Hepatic stellate cell (primary cell): Measurements from ENCODE around the gene DDR2.

Experiments used
- DNase-seq: peaks from one replicate; pipeline ENCODE4 v3.0.0; 2011; ENCODE audit warnings: low spot score

The DDR2 gene

GRCh38 chr1:162629651-162630050 is 2.6 kb upstream of the DDR2 start:
- DNase-seq, result no peak

GRCh38 chr1:162631546-162632191 is 595 bp upstream of the DDR2 start:
- DNase-seq, result no peak

GRCh38 chr1:162632698-162633080 is 425 bp downstream of the DDR2 start:
- DNase-seq, result no peak

GRCh38 chr1:162633081-162633762 is 958 bp downstream of the DDR2 start:
- no peak for DNase-seq

- DNase-seq, result no peak
These were observed 3.2 kb downstream of the DDR2 start for GRCh38 chr1:162635418-162635817.

GRCh38 chr1:162639718-162640117 is 7.5 kb downstream of the DDR2 start:
- no peak for DNase-seq

- no peak for DNase-seq
These were observed 8.8 kb downstream of the DDR2 start for GRCh38 chr1:162641114-162641513.

- no peak for DNase-seq
These were observed 12.7 kb downstream of the DDR2 start for GRCh38 chr1:162644986-162645314.

- DNase-seq, result no peak
These were observed 13.4 kb downstream of the DDR2 start for GRCh38 chr1:162645666-162646065.

GRCh38 chr1:162649583-162649982 is 17.3 kb downstream of the DDR2 start:
- DNase-seq, result no peak

GRCh38 chr1:162654915-162655620 is 22.8 kb downstream of the DDR2 start:
- no peak for DNase-seq

- no peak for DNase-seq
These were observed 24.0 kb downstream of the DDR2 start for GRCh38 chr1:162656266-162656665.

GRCh38 chr1:162660574-162660973 is 28.3 kb downstream of the DDR2 start:
- no peak for DNase-seq

- DNase-seq, result no peak
These were observed 29.1 kb downstream of the DDR2 start for GRCh38 chr1:162661336-162661735.

- no peak for DNase-seq
These were observed 29.7 kb downstream of the DDR2 start for GRCh38 chr1:162662013-162662412.

- DNase-seq, result no peak
These were observed 30.8 kb downstream of the DDR2 start for GRCh38 chr1:162663086-162663485.

- peak; percentile 14 for DNase-seq
These were observed 31.4 kb downstream of the DDR2 start for GRCh38 chr1:162663589-162664106.

GRCh38 chr1:162666006-162666645 is 33.9 kb downstream of the DDR2 start:
- no peak for DNase-seq

GRCh38 chr1:162667381-162668080 is 35.3 kb downstream of the DDR2 start:
- DNase-seq, result no peak

GRCh38 chr1:162670928-162671663 is 38.8 kb downstream of the DDR2 start:
- peak; percentile 31 for DNase-seq

GRCh38 chr1:162671664-162672410 is 39.6 kb downstream of the DDR2 start:
- no peak for DNase-seq
